Right renal pelvis (tissue), 4 donors: ENCODE measurements around the gene NDUFB7. TPM values are rescaled to one million over a fixed set of nuclear protein-coding genes. Genes with fewer than 3 reads are reported as not detected.
"Not testable (repeated sequence)": the region's sequence is repeated elsewhere in the genome, so short reads cannot be mapped to it uniquely, and the experiment has no call there.

Source experiments
- DNase-seq, 4 donors: peaks; one replicate each; pipeline ENCODE4 v3.0.0-alpha.2; 2013; ENCODE audit warnings: low read depth in 4 of 4, low spot score in 3 of 4, missing footprints in 1 of 4
- polyA plus RNA-seq, 4 donors: library from polyadenylated mRNA; unstranded; fragments of 120-200 nt; gene quantifications; one replicate each; pipeline ENCODE4 v1.2.1, GENCODE V29; 2013; ENCODE audit not compliant: insufficient read length in 4 of 4

The NDUFB7 gene
- polyA plus RNA-seq, 4 donors: 87.3 to 124 (median 93.3) TPM

DNA sequence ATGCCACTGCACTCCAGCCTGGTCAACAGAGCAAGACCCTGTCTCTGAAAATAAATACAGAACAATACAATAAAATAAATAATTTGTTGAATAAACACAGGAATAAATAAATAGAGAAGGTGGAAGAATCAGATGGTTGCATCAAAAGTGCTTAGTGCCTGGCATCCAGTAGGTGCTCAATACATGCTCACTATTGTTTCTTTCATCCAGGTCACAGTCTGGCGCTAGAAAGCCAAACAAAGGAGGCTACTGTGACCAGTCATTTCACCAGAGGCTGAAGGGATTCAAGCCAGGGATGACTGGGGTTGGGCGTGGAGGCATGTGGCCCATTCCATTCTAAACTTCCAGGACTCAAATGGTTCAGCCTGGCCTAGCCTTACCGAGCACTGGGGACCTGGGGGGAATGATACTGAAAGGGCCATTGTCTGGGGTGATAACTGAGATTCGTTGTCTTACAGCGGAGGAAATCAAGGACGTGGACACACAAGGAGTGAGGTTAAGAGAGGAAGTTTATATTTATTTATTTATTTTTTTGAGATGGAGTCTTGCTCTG is 3.6 kb upstream of the NDUFB7 start:
- DNase-seq: no peak

GRCh38 chr19:14570864-14571527 is 870 bp downstream of the NDUFB7 start:
- DNase-seq: no peak

GRCh38 chr19:14567079-14567478 is 4.8 kb downstream of the NDUFB7 start:
- DNase-seq: no peak

DNA sequence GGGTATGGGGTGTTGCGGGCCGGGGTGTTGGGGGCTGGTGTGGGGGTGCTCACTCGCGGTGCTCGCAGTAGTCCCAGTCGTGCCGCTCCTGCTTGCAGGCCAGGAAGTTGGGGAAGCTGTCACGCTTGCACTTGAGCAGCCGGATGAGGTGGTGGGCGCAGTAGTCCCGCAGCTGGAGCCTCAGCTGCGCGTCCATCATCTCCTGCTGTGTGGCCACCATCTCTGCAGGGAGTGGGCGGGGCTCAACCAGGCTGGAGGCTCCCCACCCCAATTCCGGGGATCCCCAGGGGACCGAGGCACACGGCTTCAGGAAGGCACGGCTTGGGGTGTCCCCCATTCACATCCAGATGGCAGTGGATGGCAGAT is 5.2 kb downstream of the NDUFB7 start:
- no peak for DNase-seq

DNA sequence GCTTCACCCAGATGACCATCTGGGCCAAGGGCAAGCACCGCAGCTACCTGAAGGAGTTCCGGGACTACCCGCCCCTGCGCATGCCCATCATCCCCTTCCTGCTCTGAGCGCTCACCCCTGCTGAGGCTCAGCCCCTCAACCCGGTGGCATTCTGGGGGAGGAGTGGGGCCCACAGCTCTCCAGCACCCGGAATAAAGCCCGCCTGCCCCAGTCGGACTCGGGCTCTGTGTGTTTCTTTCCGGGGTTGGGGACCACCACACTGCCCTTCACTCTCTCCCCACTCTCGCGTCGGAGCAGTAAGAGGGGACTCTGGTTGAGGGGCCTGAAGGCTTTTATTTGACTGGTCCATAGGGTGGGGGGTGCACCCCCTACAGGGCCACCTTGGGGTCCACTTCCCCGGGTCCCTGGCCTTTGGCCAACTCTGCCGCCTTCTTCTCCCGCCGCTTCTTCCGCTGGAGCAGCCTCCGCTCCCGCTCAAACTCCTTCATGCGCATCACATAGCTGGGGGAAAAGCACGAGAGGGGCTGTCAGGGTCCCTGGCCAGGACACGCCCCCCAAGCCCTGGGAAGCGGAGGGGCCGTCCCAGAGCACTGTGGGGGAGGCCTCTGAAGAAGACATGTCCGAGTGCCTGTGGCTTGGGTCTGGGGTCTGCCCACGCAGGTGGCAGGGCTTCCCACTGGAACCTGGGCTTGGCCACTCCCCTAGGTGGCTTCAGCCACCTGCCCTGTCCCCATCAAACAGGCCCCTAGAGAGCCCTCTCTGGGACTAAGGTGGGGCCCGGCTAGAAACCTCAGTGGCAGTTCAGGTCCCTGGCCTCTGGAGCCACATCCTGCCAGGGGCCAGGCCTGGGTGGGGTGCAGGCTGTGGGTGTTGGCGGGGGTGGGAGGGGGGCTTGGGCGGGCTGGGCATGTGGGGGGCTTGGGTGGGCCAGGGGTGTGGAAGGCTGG is 5.8 kb downstream of the NDUFB7 start:
- no peak for DNase-seq

- no peak for DNase-seq
These were observed 6.6 kb downstream of the NDUFB7 start for GRCh38 chr19:14565298-14565679.

- not testable (repeated sequence) for DNase-seq
These were observed 7.1 kb downstream of the NDUFB7 start for GRCh38 chr19:14564652-14565297.

DNA sequence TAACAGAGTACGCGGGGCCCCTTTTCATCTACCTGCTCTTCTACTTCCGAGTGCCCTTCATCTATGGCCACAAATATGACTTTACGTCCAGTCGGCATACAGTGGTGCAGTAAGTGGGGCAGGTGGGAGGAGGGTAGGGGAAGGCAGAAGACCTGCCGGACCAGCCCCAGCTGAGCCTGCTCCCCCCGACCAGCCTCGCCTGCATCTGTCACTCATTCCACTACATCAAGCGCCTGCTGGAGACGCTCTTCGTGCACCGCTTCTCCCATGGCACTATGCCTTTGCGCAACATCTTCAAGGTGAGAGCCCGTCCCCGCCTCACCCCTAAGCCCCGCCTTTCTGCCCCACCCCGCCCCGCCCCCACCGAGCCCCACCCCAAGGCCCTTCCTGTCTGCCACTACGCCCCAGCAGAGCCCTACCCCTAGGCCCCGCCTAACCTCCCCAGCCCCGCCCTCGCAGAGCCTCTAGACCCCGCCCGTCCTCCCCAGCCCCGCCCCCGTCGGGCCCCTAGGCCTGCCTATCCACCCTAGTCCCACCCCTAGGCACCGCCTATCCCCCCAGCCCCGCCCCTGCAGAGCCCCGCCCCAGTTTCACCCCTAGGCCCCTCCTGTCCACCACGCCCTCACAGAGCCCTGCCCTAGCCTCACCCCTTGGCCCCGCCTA is 7.7 kb downstream of the NDUFB7 start:
- no peak for DNase-seq

DNA sequence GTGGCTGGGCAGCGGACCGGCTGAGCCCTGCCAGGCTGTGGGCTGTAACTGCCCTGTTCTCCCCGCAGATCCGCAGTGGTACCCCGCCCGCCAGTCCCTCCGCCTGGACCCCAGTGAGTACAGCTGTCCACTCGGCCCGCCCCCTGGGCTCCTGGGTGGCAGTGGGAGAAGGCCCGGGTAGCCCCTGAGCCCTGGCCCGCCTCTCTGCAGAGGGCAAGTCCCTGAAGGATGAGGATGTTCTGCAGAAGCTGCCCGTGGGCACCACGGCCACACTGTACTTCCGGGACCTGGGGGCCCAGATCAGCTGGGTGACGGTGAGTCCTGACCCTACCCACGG is 8.3 kb downstream of the NDUFB7 start:
- no peak for DNase-seq

DNA sequence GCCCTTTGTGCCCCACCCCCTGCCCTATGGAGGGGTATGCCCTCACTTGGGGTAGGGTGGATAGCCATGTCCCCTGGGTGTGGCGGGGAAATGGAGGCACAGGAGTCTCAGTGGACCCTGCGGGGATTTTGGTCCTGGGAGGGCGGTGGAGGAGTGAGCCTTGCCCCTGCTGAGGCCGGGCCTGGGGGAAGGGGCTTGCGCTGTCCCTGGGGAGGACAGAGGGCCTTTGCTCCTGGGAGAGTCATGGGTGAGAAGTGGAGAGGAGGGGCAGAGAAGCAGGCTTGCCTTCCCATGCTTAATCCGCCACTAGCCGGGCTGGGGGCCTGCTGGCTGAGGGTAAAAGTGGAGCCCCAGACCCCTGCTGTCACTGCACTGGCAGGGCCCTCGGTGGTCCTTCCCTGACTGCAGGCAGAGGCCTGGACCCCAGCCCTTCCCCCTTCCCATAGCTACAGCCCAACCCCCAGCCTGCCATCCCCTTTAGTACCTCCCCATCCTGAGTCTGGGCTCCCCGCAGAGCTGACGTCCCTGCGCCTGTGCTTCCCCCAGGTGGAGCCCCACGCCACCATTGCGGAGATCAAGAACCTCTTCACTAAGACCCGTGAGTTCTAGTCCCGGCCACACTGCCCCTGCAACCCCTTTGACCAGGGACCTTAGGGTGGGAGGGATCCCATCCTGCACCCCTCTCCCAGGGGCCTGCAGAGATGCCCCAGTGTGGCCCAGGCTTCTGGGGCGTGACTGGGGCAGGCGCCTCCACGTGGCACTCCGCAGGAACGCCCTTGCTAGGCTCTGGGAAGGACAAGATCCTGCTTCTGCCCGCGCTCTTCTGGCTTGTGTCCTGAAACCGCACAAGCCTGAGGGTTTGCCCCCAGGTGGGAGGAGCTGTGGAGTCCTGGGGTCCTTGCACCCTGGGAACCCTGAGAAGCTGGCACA is 8.9 kb downstream of the NDUFB7 start:
- no peak for DNase-seq

- DNase-seq: no peak
These were observed 10.0 kb downstream of the NDUFB7 start for GRCh38 chr19:14561847-14562351.

DNA sequence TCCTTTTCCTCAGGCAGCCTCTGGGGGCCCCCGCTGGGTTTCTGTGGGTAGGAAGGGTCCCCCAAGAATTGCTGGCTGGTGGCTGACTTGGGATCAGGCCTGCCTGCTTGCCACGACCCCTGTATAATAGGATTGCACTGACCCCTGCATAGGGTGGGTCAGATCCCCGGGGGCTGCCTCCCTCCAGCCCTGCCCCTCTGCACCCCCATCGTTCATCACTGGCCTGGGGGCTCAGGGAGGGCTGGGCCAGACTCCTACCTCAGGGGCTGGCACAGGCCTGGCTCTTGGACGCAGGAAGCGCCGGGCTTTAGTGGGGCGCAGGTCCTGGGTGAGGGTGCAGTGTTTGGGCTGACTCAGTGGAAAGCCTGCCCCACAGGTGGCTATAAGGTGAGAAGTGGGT is 10.6 kb downstream of the NDUFB7 start:
- DNase-seq: no peak

GRCh38 chr19:14560776-14561108 is 11.1 kb downstream of the NDUFB7 start:
- no peak for DNase-seq

DNA sequence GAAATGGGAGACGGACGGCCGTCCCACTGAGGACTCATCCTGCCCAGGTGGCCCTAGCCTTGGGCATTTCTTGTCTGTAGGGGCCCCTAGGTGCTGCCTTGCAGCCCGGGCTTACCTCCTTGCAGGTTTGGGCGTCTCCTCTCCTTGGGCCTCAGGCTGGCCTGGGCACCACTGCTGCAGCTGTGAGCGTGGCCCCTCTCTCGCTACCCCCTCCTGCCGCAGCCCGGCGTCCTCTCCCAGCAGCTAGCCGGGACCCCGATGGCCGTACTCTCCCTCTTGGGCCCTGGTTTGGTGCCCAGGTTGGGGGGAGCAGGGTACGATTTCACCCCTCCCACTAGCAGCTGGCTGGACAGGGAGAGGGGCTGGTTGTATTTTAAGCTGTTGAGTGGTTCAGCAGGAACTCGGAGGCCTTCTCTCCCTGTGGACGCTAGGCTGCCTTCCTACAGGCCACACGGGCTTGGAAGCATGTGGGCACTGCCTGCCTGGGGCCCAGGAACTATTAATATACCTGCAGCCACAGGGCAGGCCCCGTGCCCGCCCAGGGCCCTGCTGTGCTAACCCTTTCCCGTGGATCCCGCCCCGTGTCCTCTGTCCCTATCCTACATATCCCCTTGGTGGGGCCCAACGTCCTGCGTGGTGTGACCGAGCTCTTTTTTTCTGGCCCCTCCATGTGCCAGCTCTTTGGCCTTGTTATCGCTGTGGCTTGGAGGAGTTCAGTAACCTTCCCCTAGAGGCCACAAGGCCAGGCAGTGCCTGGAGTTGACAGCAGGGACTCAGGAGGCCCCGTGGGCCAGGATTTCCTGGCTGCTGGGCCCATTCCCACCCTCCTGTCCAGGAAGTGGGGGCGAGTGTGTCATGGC is 11.7 kb downstream of the NDUFB7 start:
- no peak for DNase-seq

GRCh38 chr19:14558370-14559066 is 13.3 kb downstream of the NDUFB7 start:
- DNase-seq: no peak

GRCh38 chr19:14556662-14557188 is 15.1 kb downstream of the NDUFB7 start:
- DNase-seq: peak in 1 of 4 donors; percentile 51

- DNase-seq: no peak
These were observed 15.8 kb downstream of the NDUFB7 start for GRCh38 chr19:14555918-14556661.
